SHP77 treated with DMSO at 0.1 percent for 48 hours (cell line): ENCODE data around the gene KRT8.

Experiments
- DNase-seq: peaks from one replicate; lab custom pipeline; 2025; lab: John Stamatoyannopoulos, UW

The KRT8 gene

GRCh38 chr12:52925717-52926595 lies 21.1 kb upstream of the KRT8 start:
- DNase-seq = no peak

- DNase-seq = no peak
These were observed 20.2 kb upstream of the KRT8 start for GRCh38 chr12:52924764-52925716.

GRCh38 chr12:52921488-52922165 lies 16.8 kb upstream of the KRT8 start:
- DNase-seq = no peak

- DNase-seq = no peak
These were observed 16.1 kb upstream of the KRT8 start for GRCh38 chr12:52920937-52921336.

- no peak for DNase-seq
These were observed 13.9 kb upstream of the KRT8 start for GRCh38 chr12:52918784-52919183.

GRCh38 chr12:52918351-52918750 lies 13.5 kb upstream of the KRT8 start:
- DNase-seq = peak; percentile 19

GRCh38 chr12:52917800-52918199 lies 12.9 kb upstream of the KRT8 start:
- DNase-seq = no peak

GRCh38 chr12:52916216-52916615 lies 11.3 kb upstream of the KRT8 start:
- DNase-seq = no peak

- no peak for DNase-seq
These were observed 10.8 kb upstream of the KRT8 start for GRCh38 chr12:52915637-52916036.

GRCh38 chr12:52914576-52915121 lies 9.8 kb upstream of the KRT8 start:
- DNase-seq = no peak

- DNase-seq = no peak
These were observed 8.6 kb upstream of the KRT8 start for GRCh38 chr12:52913431-52913821.

GRCh38 chr12:52912711-52913430 lies 8.0 kb upstream of the KRT8 start:
- DNase-seq = no peak

- DNase-seq = no peak
These were observed 5.5 kb upstream of the KRT8 start for GRCh38 chr12:52910248-52910883.

- no peak for DNase-seq
These were observed 4.9 kb upstream of the KRT8 start for GRCh38 chr12:52909796-52910195.

GRCh38 chr12:52909331-52909730 lies 4.5 kb upstream of the KRT8 start:
- DNase-seq = no peak

- no peak for DNase-seq
These were observed 2.4 kb upstream of the KRT8 start for GRCh38 chr12:52907092-52907810.

- DNase-seq = no peak
These were observed 1.3 kb upstream of the KRT8 start for GRCh38 chr12:52906191-52906601.

- no peak for DNase-seq
These were observed 894 bp downstream of the KRT8 start for GRCh38 chr12:52903855-52904508.

- peak; percentile 60 for DNase-seq
These were observed 1.5 kb downstream of the KRT8 start for GRCh38 chr12:52903285-52903854.
